Tibial artery (tissue), 4 donors: Measurements from ENCODE around the gene TP53BP1.

ENCODE experiments used
- DNase-seq, 2 donors: peaks; one replicate each; pipeline ENCODE4 v3.0.0-alpha.2; 2019
- H3K27ac ChIP-seq, 2 donors: fragments of 200-600 bp; sonication (generic) in 1 of 2; 1 replicate in 1 of 2; 2 replicates in 1 of 2; pipeline ENCODE4 v1.5.1; 2018 to 2019; ENCODE audit warnings: mild to moderate bottlenecking in 1 of 2
- H3K27me3 ChIP-seq, 2 donors: fragments of 200-600 bp; sonication (generic) in 1 of 2; one replicate each; pipeline versions ENCODE4 v1.5.1 to v1.6.0; 2016 to 2019
- H3K36me3 ChIP-seq, 3 donors: fragments of 200-600 bp; sonication (generic) in 2 of 3; one replicate each; pipeline ENCODE4 v1.5.1; 2016 to 2019; ENCODE audit warnings: mild to moderate bottlenecking in 2 of 3
- H3K4me1 ChIP-seq, 4 donors: fragments of 200-600 bp; sonication (generic) in 2 of 4; 1 replicate in 3 of 4; 2 replicates in 1 of 4; pipeline ENCODE4 v1.5.1; 2016 to 2019
- H3K4me3 ChIP-seq, 2 donors: fragments of 200-600 bp; sonication (generic) in 1 of 2; 1 replicate in 1 of 2; 2 replicates in 1 of 2; pipeline ENCODE4 v1.5.1; 2018 to 2019; ENCODE audit warnings: mild to moderate bottlenecking in 2 of 2
- H3K9me3 ChIP-seq, 3 donors: fragments of 200-600 bp; sonication (generic) in 1 of 3; one replicate each; pipeline ENCODE4 v1.5.1; 2016 to 2019
- CTCF ChIP-seq, 2 experiments: fragments of 200-600 bp in 1 of 2; fragments of 450-650 bp in 1 of 2; IDR thresholded peaks; one replicate each; pipeline ENCODE4 v1.5.1; 2017 to 2019; ENCODE audit warnings: antibody characterized with exemption in 2 of 2, mild to moderate bottlenecking in 1 of 2, moderate library complexity in 1 of 2
- intact Hi-C: fragments of 100-400 bp; cut with DNase I; formaldehyde crosslinking; loops from one replicate; pipeline ENCODE4 v1.15.0; 2023; ENCODE audit warnings: low total_unique reads

The TP53BP1 gene

DNA sequence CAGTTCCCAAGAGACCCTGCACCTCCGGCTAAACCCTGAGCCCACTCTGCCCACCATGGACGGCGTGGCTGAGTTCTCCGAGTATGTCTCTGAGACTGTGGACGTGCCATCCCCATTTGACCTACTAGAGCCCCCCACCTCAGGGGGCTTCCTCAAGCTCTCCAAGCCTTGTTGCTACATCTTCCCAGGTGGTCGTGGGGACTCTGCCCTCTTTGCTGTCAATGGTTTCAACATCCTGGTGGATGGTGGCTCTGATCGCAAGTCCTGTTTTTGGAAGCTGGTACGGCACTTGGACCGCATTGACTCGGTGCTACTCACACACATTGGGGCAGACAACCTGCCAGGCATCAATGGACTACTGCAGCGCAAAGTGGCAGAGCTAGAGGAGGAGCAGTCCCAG lies 28.5 kb upstream of the TP53BP1 start:
- no peak overlapping the region for H3K27ac ChIP-seq
- TF ChIP-seq CTCF (IDR thresholded peaks at IDR 0.05), result no peak
- no peak for DNase-seq
- H3K4me1 ChIP-seq, result peaks cover 0 to 22% (median 14%) of the 10 kb centered on the region in 4 donors
- intact Hi-C loops, result no loop called here
- H3K36me3 ChIP-seq, result peaks cover 45 to 59% (median 57%) of the 10 kb centered on the region in 3 donors
- no peaks in the 10 kb centered on the region for H3K27me3 ChIP-seq
- H3K9me3 ChIP-seq, result peaks cover 0 to 15% (median 0%) of the 10 kb centered on the region in 3 donors
- no peak overlapping the region for H3K4me3 ChIP-seq

DNA sequence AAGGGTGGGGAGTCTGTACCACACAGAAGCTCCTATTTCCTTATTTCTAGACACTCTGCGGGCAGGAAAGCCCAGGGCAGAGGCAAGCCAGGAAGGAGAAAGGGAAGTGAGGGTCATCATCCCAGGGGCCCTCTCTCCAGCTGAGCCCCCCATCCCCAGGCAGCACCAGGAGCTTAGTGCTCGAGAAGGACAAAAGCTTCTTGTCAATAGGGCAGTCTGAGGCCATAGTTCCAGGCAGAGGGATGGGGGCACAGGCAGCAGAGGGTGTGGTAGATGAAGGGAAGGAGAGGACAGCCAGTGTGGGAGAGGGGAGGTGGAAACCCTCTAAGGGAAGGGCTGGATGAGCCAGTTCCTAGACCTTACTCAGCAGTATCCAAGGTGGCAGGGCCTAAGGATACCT lies 27.2 kb upstream of the TP53BP1 start:
- H3K27me3 ChIP-seq, result no peaks in the 10 kb centered on the region
- no peak for DNase-seq
- intact Hi-C loops, result no loop called here
- H3K27ac ChIP-seq, result no peak overlapping the region
- peaks cover 0 to 10% (median 0%) of the 10 kb centered on the region in 3 donors for H3K9me3 ChIP-seq
- H3K36me3 ChIP-seq, result peaks cover 45 to 53% (median 48%) of the 10 kb centered on the region in 3 donors
- no peak overlapping the region for H3K4me3 ChIP-seq
- H3K4me1 ChIP-seq, result peaks cover 0 to 31% (median 23%) of the 10 kb centered on the region in 4 donors
- TF ChIP-seq CTCF (IDR thresholded peaks at IDR 0.05), result no peak

DNA sequence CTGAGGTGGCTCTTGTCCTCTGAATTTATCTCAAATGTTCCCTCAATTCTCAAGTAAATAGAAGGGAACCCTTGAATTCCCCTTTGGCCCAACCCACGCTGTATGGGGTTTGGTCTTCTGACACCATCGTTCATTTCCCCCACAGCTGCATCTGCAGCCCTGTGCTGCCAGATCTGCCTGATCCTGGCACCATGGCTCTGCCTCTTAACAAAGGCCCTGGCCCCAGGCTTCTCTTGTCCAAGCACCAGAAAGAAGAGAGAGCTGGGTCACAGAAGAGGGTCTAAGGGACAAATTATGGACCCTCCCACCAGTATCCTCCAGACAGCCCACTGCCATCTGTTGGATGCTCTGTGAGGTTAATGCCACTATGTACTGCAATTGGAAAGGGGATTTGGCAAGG lies 26.2 kb upstream of the TP53BP1 start:
- Histone ChIP-seq H3K27ac (peak overlapping the region in 1 of 2 donors; percentile 80), H3K36me3 (peaks cover 36 to 44% (median 38%) of the 10 kb centered on the region in 3 donors), H3K4me1 (peaks cover 0 to 31% (median 23%) of the 10 kb centered on the region in 4 donors), H3K9me3 (peaks cover 0 to 6% (median 0%) of the 10 kb centered on the region in 3 donors), H3K27me3 (no peaks in the 10 kb centered on the region), H3K4me3 (no peak overlapping the region)
- DNase-seq, result no peak
- TF ChIP-seq CTCF (IDR thresholded peaks at IDR 0.05), result no peak
- intact Hi-C loops, result loop anchor here (10.0 kb wide), 1 partner anchor 256 kb away; the partner anchor contains the start of gene ELL3

GRCh38 chr15:43518197-43518761 lies 25.3 kb upstream of the TP53BP1 start:
- intact Hi-C loops, result loop anchor here (10.0 kb wide), 1 partner anchor 257 kb away; the partner anchor contains the start of gene ELL3
- peak overlapping the region; percentile 59 to 61 for H3K4me3 ChIP-seq
- no peaks in the 10 kb centered on the region for H3K27me3 ChIP-seq
- no peaks in the 10 kb centered on the region for H3K9me3 ChIP-seq
- no peak for DNase-seq
- peak overlapping the region; percentile 76 to 80 for H3K27ac ChIP-seq
- H3K4me1 ChIP-seq, result peaks cover 0 to 31% (median 23%) of the 10 kb centered on the region in 4 donors
- peaks cover 27 to 35% (median 29%) of the 10 kb centered on the region in 3 donors for H3K36me3 ChIP-seq
- TF ChIP-seq CTCF (IDR thresholded peaks at IDR 0.05), result no peak

- Histone ChIP-seq H3K9me3 (no peaks in the 10 kb centered on the region), H3K27ac (peak within 1 kb of the TSS; percentile 76 to 80), H3K27me3 (no peaks in the 10 kb centered on the region), H3K4me3 (peak within 1 kb of the TSS; percentile 59 to 61), H3K4me1 (peaks cover 0 to 31% (median 23%) of the 10 kb centered on the region in 4 donors), H3K36me3 (peaks cover 21 to 27% (median 22%) of the 10 kb centered on the region in 3 donors)
- DNase-seq, result peak; percentile 59 to 80
- intact Hi-C loops, result loop anchor here (10.0 kb wide), 1 partner anchor 257 kb away; the partner anchor contains the start of gene ELL3
- no peak for TF ChIP-seq CTCF (IDR thresholded peaks at IDR 0.05)
Measured at GRCh38 chr15:43517354-43518196, 24.6 kb upstream of the TP53BP1 start, which contains the start of gene MAP1A. Gene MAP1A, plus strand, starts transcription at chr15:43517608. Its CDS starts 3,866 bp downstream, at chr15:43521474.
